ENCODE measurements around the gene GRM5. TPM values are rescaled to one million over a fixed set of nuclear protein-coding genes. Genes with fewer than 3 reads are reported as not detected.

The GRM5 gene
- total RNA-seq, 1 experiment from 2014 or later: not detected

- POLR2A ChIA-PET (ENCODE audit: unreplicated experiment): no interaction called here
- no peak overlapping the region for H3K4me3 ChIP-seq
- CTCF ChIA-PET: no interaction called here
- peaks cover 41% of the 10 kb centered on the region for H3K4me1 ChIP-seq (replicated peaks; ENCODE audit: insufficient read depth)
- no peaks in the 10 kb centered on the region for H3K79me2 ChIP-seq (ENCODE audit: low read depth)
- no peaks in the 10 kb centered on the region for H3K27me3 ChIP-seq (ENCODE audit: insufficient read depth, low read depth)
- no peak overlapping the region for H3K27ac ChIP-seq
- H3K36me3 ChIP-seq (ENCODE audit: low read depth): no peaks in the 10 kb centered on the region; the same call in 1 of the 2 replicates
- H3K9me2 ChIP-seq (ENCODE audit: insufficient read depth): no peaks in the 10 kb centered on the region; the same call in 1 of the 2 replicates
- peaks cover 26% of the 10 kb centered on the region; the same call in 1 of the 2 replicates for H3F3A ChIP-seq (ENCODE audit: insufficient read depth, low read depth)
- no peak for DNase-seq
- intact Hi-C loops (cut with micrococcal nuclease; ENCODE audit: unreplicated experiment): no loop called here
- no TSS peak for BruUV-seq (replicated peaks)
- no peak overlapping the region for H2AFZ ChIP-seq
- H4K20me1 ChIP-seq (ENCODE audit: insufficient read depth): no peaks in the 10 kb centered on the region
- H3K9me3 ChIP-seq (ENCODE audit: insufficient read depth, low read depth): peaks cover 29% of the 10 kb centered on the region
- TF ChIP-seq EZH2 (IDR thresholded peaks at IDR 0.05; ENCODE audit: low read depth) (no peak), CTCF (conservative IDR thresholded peaks at IDR 0.05) (no peak)
- no peak overlapping the region for H3K4me2 ChIP-seq
Measured at GRCh38 chr11:88534185-88534584, 531.6 kb downstream of the GRM5 start.

GRCh38 chr11:88533001-88533400 lies 532.8 kb downstream of the GRM5 start:
- no TSS peak for BruUV-seq (replicated peaks)
- CTCF ChIA-PET: no interaction called here
- no peak for DNase-seq
- H3K9me3 ChIP-seq (ENCODE audit: insufficient read depth, low read depth): peaks cover 29% of the 10 kb centered on the region
- H3K27me3 ChIP-seq (ENCODE audit: insufficient read depth, low read depth): no peaks in the 10 kb centered on the region
- no peaks in the 10 kb centered on the region; the same call in 1 of the 2 replicates for H3K9me2 ChIP-seq (ENCODE audit: insufficient read depth)
- no peak overlapping the region for H3K4me2 ChIP-seq
- no peaks in the 10 kb centered on the region for H3K79me2 ChIP-seq (ENCODE audit: low read depth)
- no peak for TF ChIP-seq EZH2 (IDR thresholded peaks at IDR 0.05; ENCODE audit: low read depth)
- intact Hi-C loops (cut with micrococcal nuclease; ENCODE audit: unreplicated experiment): no loop called here
- no peaks in the 10 kb centered on the region for H4K20me1 ChIP-seq (ENCODE audit: insufficient read depth)
- H3F3A ChIP-seq (ENCODE audit: insufficient read depth, low read depth): peaks cover 17% of the 10 kb centered on the region; the same call in 1 of the 2 replicates
- H3K4me3 ChIP-seq: no peak overlapping the region
- POLR2A ChIA-PET (ENCODE audit: unreplicated experiment): no interaction called here
- no peak overlapping the region for H2AFZ ChIP-seq
- no peaks in the 10 kb centered on the region; the same call in 1 of the 2 replicates for H3K36me3 ChIP-seq (ENCODE audit: low read depth)
- H3K4me1 ChIP-seq (replicated peaks; ENCODE audit: insufficient read depth): peaks cover 29% of the 10 kb centered on the region
- no peak overlapping the region for H3K27ac ChIP-seq

GRCh38 chr11:88531831-88532230 lies 534.0 kb downstream of the GRM5 start:
- intact Hi-C loops (cut with micrococcal nuclease; ENCODE audit: unreplicated experiment): no loop called here

More at GRCh38 chr11:88531831-88532230, 534.0 kb downstream of the GRM5 start:
- peaks cover 6% of the 10 kb centered on the region; the same call in 1 of the 2 replicates for H3F3A ChIP-seq (ENCODE audit: insufficient read depth, low read depth)
- POLR2A ChIA-PET (ENCODE audit: unreplicated experiment): no interaction called here
- H3K36me3 ChIP-seq (ENCODE audit: low read depth): no peaks in the 10 kb centered on the region; the same call in 1 of the 2 replicates
- no peaks in the 10 kb centered on the region for H3K79me2 ChIP-seq (ENCODE audit: low read depth)
- H3K27ac ChIP-seq: no peak overlapping the region
- BruUV-seq (replicated peaks): no TSS peak
- no peak for TF ChIP-seq EZH2 (IDR thresholded peaks at IDR 0.05; ENCODE audit: low read depth)
- no peak for TF ChIP-seq CTCF (conservative IDR thresholded peaks at IDR 0.05)
- H3K27me3 ChIP-seq (ENCODE audit: insufficient read depth, low read depth): no peaks in the 10 kb centered on the region
- DNase-seq: no peak
- no peaks in the 10 kb centered on the region for H4K20me1 ChIP-seq (ENCODE audit: insufficient read depth)
- H2AFZ ChIP-seq: no peak overlapping the region
- peaks cover 19% of the 10 kb centered on the region for H3K4me1 ChIP-seq (replicated peaks; ENCODE audit: insufficient read depth)
- H3K9me2 ChIP-seq (ENCODE audit: insufficient read depth): no peaks in the 10 kb centered on the region; the same call in 1 of the 2 replicates
- no peak overlapping the region for H3K4me3 ChIP-seq
- CTCF ChIA-PET: no interaction called here
- H3K9me3 ChIP-seq (ENCODE audit: insufficient read depth, low read depth): peaks cover 22% of the 10 kb centered on the region
- no peak overlapping the region for H3K4me2 ChIP-seq

All from PC-9 (cell line).